ENCODE results near the gene AIDA. TPM values are rescaled to one million over a fixed set of nuclear protein-coding genes. Genes with fewer than 3 reads are reported as not detected.

Gene AIDA
- total RNA-seq, 2 donors from 2014 or later = 129 to 136 TPM

- Mint-ChIP-seq H3K27me3 (ENCODE audit: insufficient read depth) (no peaks in the 10 kb centered on the region), H3K4me3 (no peak overlapping the region), H3K9me3 (no peaks in the 10 kb centered on the region), H3K4me1 (no peaks in the 10 kb centered on the region), H3K27ac (no peak overlapping the region), H3K36me3 (ENCODE audit: low read depth) (peaks cover 77% of the 10 kb centered on the region)
- Histone ChIP-seq H3K27ac (ENCODE audit: low read depth, low read length) (no peak overlapping the region), H3K4me3 (ENCODE audit: low read length) (no peak overlapping the region), H3K27me3 (ENCODE audit: control insufficient read depth, insufficient read depth, low read length, poor library complexity, severe bottlenecking) (no peaks in the 10 kb centered on the region), H3K9me3 (ENCODE audit: control insufficient read depth, low read length) (no peaks in the 10 kb centered on the region), H3K9ac (ENCODE audit: extremely low read depth, low read length, poor library complexity, severe bottlenecking) (no peak overlapping the region), H3K4me1 (ENCODE audit: control insufficient read depth, insufficient read depth, low read length) (no peaks in the 10 kb centered on the region), H3K36me3 (ENCODE audit: control insufficient read depth, insufficient read depth, low read length) (peaks cover 93% of the 10 kb centered on the region)
- no peak for DNase-seq
- TF ChIP-seq, protein P1, sequence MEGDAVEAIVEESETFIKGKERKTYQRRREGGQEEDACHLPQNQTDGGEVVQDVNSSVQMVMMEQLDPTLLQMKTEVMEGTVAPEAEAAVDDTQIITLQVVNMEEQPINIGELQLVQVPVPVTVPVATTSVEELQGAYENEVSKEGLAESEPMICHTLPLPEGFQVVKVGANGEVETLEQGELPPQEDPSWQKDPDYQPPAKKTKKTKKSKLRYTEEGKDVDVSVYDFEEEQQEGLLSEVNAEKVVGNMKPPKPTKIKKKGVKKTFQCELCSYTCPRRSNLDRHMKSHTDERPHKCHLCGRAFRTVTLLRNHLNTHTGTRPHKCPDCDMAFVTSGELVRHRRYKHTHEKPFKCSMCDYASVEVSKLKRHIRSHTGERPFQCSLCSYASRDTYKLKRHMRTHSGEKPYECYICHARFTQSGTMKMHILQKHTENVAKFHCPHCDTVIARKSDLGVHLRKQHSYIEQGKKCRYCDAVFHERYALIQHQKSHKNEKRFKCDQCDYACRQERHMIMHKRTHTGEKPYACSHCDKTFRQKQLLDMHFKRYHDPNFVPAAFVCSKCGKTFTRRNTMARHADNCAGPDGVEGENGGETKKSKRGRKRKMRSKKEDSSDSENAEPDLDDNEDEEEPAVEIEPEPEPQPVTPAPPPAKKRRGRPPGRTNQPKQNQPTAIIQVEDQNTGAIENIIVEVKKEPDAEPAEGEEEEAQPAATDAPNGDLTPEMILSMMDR (conservative IDR thresholded peaks at IDR 0.05) = no peak
- WGBS, 2 experiments (ENCODE audit: insufficient coverage in 1 of 2, insufficient read length in 1 of 2) = 92 to 100% methylated on average over 2 of the region's 2 CpGs
Measured at GRCh38 chr1:222656391-222657155, 55.7 kb downstream of the AIDA start.

DNA sequence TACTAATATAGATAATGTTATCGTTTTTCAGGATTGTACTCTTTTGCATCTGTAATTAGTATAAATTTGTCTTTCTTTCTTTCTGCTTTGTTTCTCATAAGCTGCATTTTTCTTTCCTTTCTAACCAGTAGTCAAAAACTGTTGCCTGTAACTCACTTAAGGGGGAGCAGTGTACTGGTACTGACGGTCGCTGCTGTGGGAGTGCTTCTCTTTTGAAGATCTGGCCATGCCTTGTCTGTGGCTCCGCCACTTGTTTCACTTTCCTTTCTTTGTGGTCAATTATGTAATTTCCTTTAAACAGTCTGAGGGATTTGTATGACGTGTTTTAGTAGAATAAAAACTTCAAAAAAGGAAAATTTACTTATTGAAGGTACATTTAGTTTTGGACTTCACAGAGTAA, 57.4 kb downstream of the AIDA start:
- H3K9ac ChIP-seq (ENCODE audit: extremely low read depth, low read length, poor library complexity, severe bottlenecking) = no peak overlapping the region
- Mint-ChIP-seq H3K4me3 (no peak overlapping the region), H3K36me3 (ENCODE audit: low read depth) (peaks cover 79% of the 10 kb centered on the region), H3K27me3 (ENCODE audit: insufficient read depth) (no peaks in the 10 kb centered on the region), H3K9me3 (no peaks in the 10 kb centered on the region), H3K4me1 (no peaks in the 10 kb centered on the region), H3K27ac (no peak overlapping the region)
- H3K27ac ChIP-seq (ENCODE audit: low read depth, low read length) = no peak overlapping the region
- H3K36me3 ChIP-seq (ENCODE audit: control insufficient read depth, insufficient read depth, low read length) = peaks cover 91% of the 10 kb centered on the region
- no peaks in the 10 kb centered on the region for H3K9me3 ChIP-seq (ENCODE audit: control insufficient read depth, low read length)
- no peak for DNase-seq
- H3K4me1 ChIP-seq (ENCODE audit: control insufficient read depth, insufficient read depth, low read length) = no peaks in the 10 kb centered on the region
- TF ChIP-seq, protein P1 (conservative IDR thresholded peaks at IDR 0.05) = no peak
- H3K27me3 ChIP-seq (ENCODE audit: control insufficient read depth, insufficient read depth, low read length, poor library complexity, severe bottlenecking) = no peaks in the 10 kb centered on the region
- WGBS, 2 experiments (ENCODE audit: insufficient coverage in 1 of 2, insufficient read length in 1 of 2) = 93 to 95% methylated on average over 4 to 5 of the region's 5 CpGs
- H3K4me3 ChIP-seq (ENCODE audit: low read length) = no peak overlapping the region

GRCh38 chr1:222653178-222653827, 59.0 kb downstream of the AIDA start:
- H3K36me3 ChIP-seq (ENCODE audit: control insufficient read depth, insufficient read depth, low read length) = peaks cover 81% of the 10 kb centered on the region
- 88% methylated on average over 2 of the region's 2 CpGs; no CpG with 5 or more reads in 1 of the 2 experiments for WGBS, 2 experiments (ENCODE audit: insufficient coverage in 1 of 2, insufficient read length in 1 of 2)
- H3K36me3 Mint-ChIP-seq (ENCODE audit: low read depth) = peaks cover 75% of the 10 kb centered on the region

More at GRCh38 chr1:222653178-222653827, 59.0 kb downstream of the AIDA start:
- Histone ChIP-seq H3K9me3 (ENCODE audit: control insufficient read depth, low read length) (no peaks in the 10 kb centered on the region), H3K4me1 (ENCODE audit: control insufficient read depth, insufficient read depth, low read length) (no peaks in the 10 kb centered on the region), H3K27me3 (ENCODE audit: control insufficient read depth, insufficient read depth, low read length, poor library complexity, severe bottlenecking) (no peaks in the 10 kb centered on the region), H3K9ac (ENCODE audit: extremely low read depth, low read length, poor library complexity, severe bottlenecking) (no peak overlapping the region), H3K27ac (ENCODE audit: low read depth, low read length) (no peak overlapping the region), H3K4me3 (ENCODE audit: low read length) (no peak overlapping the region)
- no peaks in the 10 kb centered on the region for H3K4me1 Mint-ChIP-seq
- H3K27ac Mint-ChIP-seq = no peak overlapping the region
- H3K4me3 Mint-ChIP-seq = no peak overlapping the region
- TF ChIP-seq, protein P1 (conservative IDR thresholded peaks at IDR 0.05) = no peak
- no peak for DNase-seq
- no peaks in the 10 kb centered on the region for H3K27me3 Mint-ChIP-seq (ENCODE audit: insufficient read depth)
- H3K9me3 Mint-ChIP-seq = no peaks in the 10 kb centered on the region

Measured in endodermal cell (in vitro differentiated cells).